GM08714 (cell line): ENCODE measurements around the gene HHLA2.

Experiments
- H3K4me3 ChIP-seq: fragments of 200-500 bp; sonication (Bioruptor generic); 2 replicates; pipeline ENCODE4 v1.5.1; 2014; ENCODE audit warnings: mild to moderate bottlenecking, low read length, inconsistent platforms
- ZNF274 ChIP-seq: IDR thresholded peaks from 2 replicates; pipeline ENCODE4 v1.6.1; 2012; ENCODE audit warnings: mild to moderate bottlenecking, low read depth, low read length

HHLA2 gene

GRCh38 chr3:108319428-108320082 lies 23.2 kb downstream of the HHLA2 start:
- H3K4me3 ChIP-seq, result no peak overlapping the region
- no peak for TF ChIP-seq ZNF274

- H3K4me3 ChIP-seq, result no peak overlapping the region
- TF ChIP-seq ZNF274, result no peak
Measured at GRCh38 chr3:108320746-108321350, 24.5 kb downstream of the HHLA2 start.

- H3K4me3 ChIP-seq, result no peak overlapping the region
- no peak for TF ChIP-seq ZNF274
Measured at GRCh38 chr3:108322352-108322751, 26.0 kb downstream of the HHLA2 start.

GRCh38 chr3:108324177-108324576 lies 27.8 kb downstream of the HHLA2 start:
- H3K4me3 ChIP-seq, result no peak overlapping the region
- TF ChIP-seq ZNF274, result no peak

- H3K4me3 ChIP-seq, result no peak overlapping the region
- no peak for TF ChIP-seq ZNF274
Measured at GRCh38 chr3:108327168-108327567, 30.8 kb downstream of the HHLA2 start.

- TF ChIP-seq ZNF274, result no peak
- H3K4me3 ChIP-seq, result no peak overlapping the region
Measured at GRCh38 chr3:108328821-108329486, 32.6 kb downstream of the HHLA2 start.

GRCh38 chr3:108329508-108329907 lies 33.2 kb downstream of the HHLA2 start:
- TF ChIP-seq ZNF274, result no peak

GRCh38 chr3:108329947-108330346 lies 33.6 kb downstream of the HHLA2 start:
- TF ChIP-seq ZNF274, result no peak
- H3K4me3 ChIP-seq, result no peak overlapping the region

More at GRCh38 chr3:108329508-108329907, 33.2 kb downstream of the HHLA2 start:
- no peak overlapping the region for H3K4me3 ChIP-seq

- TF ChIP-seq ZNF274, result no peak
Measured at GRCh38 chr3:108331792-108332191, 35.4 kb downstream of the HHLA2 start.

GRCh38 chr3:108333961-108334360 lies 37.6 kb downstream of the HHLA2 start:
- TF ChIP-seq ZNF274, result no peak
- H3K4me3 ChIP-seq, result no peak overlapping the region

More at GRCh38 chr3:108331792-108332191, 35.4 kb downstream of the HHLA2 start:
- H3K4me3 ChIP-seq, result no peak overlapping the region

GRCh38 chr3:108334701-108335100 lies 38.4 kb downstream of the HHLA2 start:
- TF ChIP-seq ZNF274, result no peak
- no peak overlapping the region for H3K4me3 ChIP-seq

GRCh38 chr3:108338901-108339545 lies 42.7 kb downstream of the HHLA2 start:
- no peak overlapping the region for H3K4me3 ChIP-seq
- TF ChIP-seq ZNF274, result no peak

GRCh38 chr3:108341911-108342310 lies 45.6 kb downstream of the HHLA2 start:
- no peak for TF ChIP-seq ZNF274

GRCh38 chr3:108342837-108343486 lies 46.6 kb downstream of the HHLA2 start:
- TF ChIP-seq ZNF274, result no peak
- no peak overlapping the region for H3K4me3 ChIP-seq

More at GRCh38 chr3:108341911-108342310, 45.6 kb downstream of the HHLA2 start:
- H3K4me3 ChIP-seq, result no peak overlapping the region
